H1 (cell line): ENCODE results near the gene TRAIP. TPM values are rescaled to one million over a fixed set of nuclear protein-coding genes. Genes with fewer than 3 reads are reported as not detected.

ENCODE experiments used
- BACH1 ChIP-seq: IDR thresholded peaks from 2 replicates; pipeline ENCODE4 v1.6.1; 2012; ENCODE audit warnings: low read length, improper control_type of control experiment
- CEBPB ChIP-seq: IDR thresholded peaks from 2 replicates; pipeline ENCODE4 v1.6.1; 2012; ENCODE audit warnings: low read depth, low read length
- CHD1 ChIP-seq: IDR thresholded peaks from 2 replicates; pipeline ENCODE4 v1.6.1; 2012; ENCODE audit warnings: low read depth, low read length, improper control_type of control experiment
- HDAC2 ChIP-seq, 2 experiments: fragments of 300-600 bp in 1 of 2; sonication (generic) in 1 of 2; IDR thresholded peaks; 2 replicates each; pipeline ENCODE4 v1.6.1; 2011 to 2012; ENCODE audit warnings: low read depth in 2 of 2, low read length in 2 of 2, mild to moderate bottlenecking in 2 of 2, moderate library complexity in 2 of 2, borderline replicate concordance in 1 of 2, inconsistent platforms in 1 of 2
- MAFK ChIP-seq: IDR thresholded peaks from 2 replicates; pipeline ENCODE4 v1.6.1; 2012; ENCODE audit warnings: low read depth, mild to moderate bottlenecking, improper control_type of control experiment, low read length
- TAF1 ChIP-seq: IDR thresholded peaks from 2 replicates; pipeline ENCODE4 v1.6.1; 2011; ENCODE audit warnings: mild to moderate bottlenecking, low read depth, low read length
- YY1 ChIP-seq: IDR thresholded peaks from 2 replicates; pipeline ENCODE4 v1.6.1; 2011; ENCODE audit warnings: low read depth, mild to moderate bottlenecking, low read length
- polyA plus RNA-seq, 7 experiments: library from polyadenylated mRNA; depleted of rRNA in 3 of 7; stranded (reverse) in 5 of 7; unstranded in 2 of 7; fragments of >200 nt in 5 of 7; fragments of 200-250 nt in 2 of 7; gene quantifications; 1 replicate in 5 of 7; 2 replicates in 1 of 7; 4 replicates in 1 of 7; pipeline versions ENCODE4 v1.2.1 to v1.2.3, GENCODE V29; 2011 to 2013; ENCODE audit warnings: missing spikeins in 2 of 7, mixed read lengths in 2 of 7
- total RNA-seq: library from RNA; stranded (reverse); fragmentation: NEBNext Ultra II Directional; extraction: Animal tissue kit (Norgen Biotek cat#: 25700); gene quantifications from 2 replicates; pipeline ENCODE4 v1.2.1, GENCODE V29; 2021
- TF ChIP-seq, protein P1 (sequence below), 3 experiments: IDR thresholded peaks; 1 replicate in 2 of 3; 2 replicates in 1 of 3; pipeline versions ENCODE4 v1.5.1 to v1.6.1; 2011; ENCODE audit warnings: low read length in 3 of 3, mild to moderate bottlenecking in 3 of 3, inconsistent platforms in 2 of 3, low read depth in 1 of 3, moderate library complexity in 1 of 3; ENCODE audit not compliant: insufficient read depth in 1 of 3; ENCODE audit errors: control extremely low read depth in 1 of 3

The TRAIP gene
- total and polyA plus RNA-seq, 2 of the 8 experiments (the other 6 are each of a cell fraction or from before 2014, with no cell fraction given): 27.7 to 28.1 TPM

DNA sequence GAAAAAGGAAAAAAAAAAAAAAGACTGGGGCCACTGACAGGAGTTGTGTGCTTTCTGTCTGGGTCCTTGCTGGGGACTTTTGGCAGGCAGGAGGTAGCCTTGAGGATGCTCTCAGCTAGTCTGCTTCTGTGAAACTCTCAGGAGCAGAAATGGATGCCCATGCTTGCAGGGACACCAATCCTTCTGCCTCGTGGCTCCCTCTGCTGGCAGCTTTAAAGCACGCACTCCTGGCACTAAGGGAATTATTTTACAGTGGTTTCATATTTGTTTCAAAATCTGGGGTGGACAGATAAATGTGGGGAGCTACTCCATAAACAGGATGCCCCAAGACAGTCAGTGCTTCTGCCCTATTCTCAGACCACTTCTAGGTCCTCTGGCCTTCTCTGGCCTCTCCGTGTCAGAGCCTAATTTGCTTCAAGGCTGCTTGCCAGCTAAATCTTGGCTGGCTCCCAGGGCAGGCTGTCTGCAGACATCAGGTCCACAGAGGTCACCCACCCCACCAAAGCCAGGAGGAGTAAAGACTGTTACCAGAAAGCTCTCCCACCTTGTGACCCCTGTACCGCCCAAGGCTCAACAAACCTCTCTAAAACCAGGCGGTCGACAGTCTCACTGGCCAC lies 17.1 kb downstream of the TRAIP start (continued):
- TF ChIP-seq, protein P1, sequence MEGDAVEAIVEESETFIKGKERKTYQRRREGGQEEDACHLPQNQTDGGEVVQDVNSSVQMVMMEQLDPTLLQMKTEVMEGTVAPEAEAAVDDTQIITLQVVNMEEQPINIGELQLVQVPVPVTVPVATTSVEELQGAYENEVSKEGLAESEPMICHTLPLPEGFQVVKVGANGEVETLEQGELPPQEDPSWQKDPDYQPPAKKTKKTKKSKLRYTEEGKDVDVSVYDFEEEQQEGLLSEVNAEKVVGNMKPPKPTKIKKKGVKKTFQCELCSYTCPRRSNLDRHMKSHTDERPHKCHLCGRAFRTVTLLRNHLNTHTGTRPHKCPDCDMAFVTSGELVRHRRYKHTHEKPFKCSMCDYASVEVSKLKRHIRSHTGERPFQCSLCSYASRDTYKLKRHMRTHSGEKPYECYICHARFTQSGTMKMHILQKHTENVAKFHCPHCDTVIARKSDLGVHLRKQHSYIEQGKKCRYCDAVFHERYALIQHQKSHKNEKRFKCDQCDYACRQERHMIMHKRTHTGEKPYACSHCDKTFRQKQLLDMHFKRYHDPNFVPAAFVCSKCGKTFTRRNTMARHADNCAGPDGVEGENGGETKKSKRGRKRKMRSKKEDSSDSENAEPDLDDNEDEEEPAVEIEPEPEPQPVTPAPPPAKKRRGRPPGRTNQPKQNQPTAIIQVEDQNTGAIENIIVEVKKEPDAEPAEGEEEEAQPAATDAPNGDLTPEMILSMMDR (IDR thresholded peaks at IDR 0.05; ENCODE audit: control extremely low read depth in 1 of 3, insufficient read depth in 1 of 3, low read depth in 1 of 3, low read length in 3 of 3): peak; percentile 82 to 91 (median 86)
- TF ChIP-seq CEBPB: no peak
- TF ChIP-seq MAFK: no peak
- TF ChIP-seq YY1: peak; percentile 85
- no peak for TF ChIP-seq CHD1
- no peak for TF ChIP-seq TAF1
- TF ChIP-seq HDAC2 (IDR thresholded peaks at IDR 0.05; ENCODE audit: borderline replicate concordance in 1 of 2, low read depth in 2 of 2, low read length in 2 of 2): no peak
- TF ChIP-seq BACH1: no peak
